A673 (cell line): Measurements from ENCODE around the gene OR13C5. TPM values are rescaled to one million over a fixed set of nuclear protein-coding genes. Genes with fewer than 3 reads are reported as not detected.

Source experiments
- BruUV-seq: library from RNA; stranded (reverse); fragments of 400-500 nt; replicated peaks from 2 replicates; lab custom pipeline; 2021; lab: Mats Ljungman, UMichigan
- CTCF ChIA-PET: fragments of 300-600 bp; sonication (Branson Sonifier 250); formaldehyde crosslinking; loops from one replicate; lab custom pipeline; 2022; ENCODE audit warnings: antibody characterized with exemption; lab: Charles Lee
- POLR2A ChIA-PET: fragments of 300-600 bp; sonication (Branson Sonifier 250); formaldehyde crosslinking; loops from one replicate; lab custom pipeline; 2022; ENCODE audit warnings: antibody characterized with exemption; ENCODE audit not compliant: low non-redundant PET; lab: Charles Lee
- DNase-seq: peaks from one replicate; pipeline ENCODE4 v3.0.0-alpha.2; 2015; ENCODE audit warnings: low spot score
- H3K27ac ChIP-seq: fragments of 200-600 bp; sonication (generic); 2 replicates; pipeline ENCODE4 v1.5.1; 2016; ENCODE audit warnings: mixed run types, low read depth, mild to moderate bottlenecking, mixed read lengths, antibody characterized with exemption, low read length; ENCODE audit not compliant: poor library complexity, severe bottlenecking
- H3K27me3 ChIP-seq: fragments of 200-600 bp; sonication (generic); replicated peaks from 2 replicates; pipeline ENCODE4 v1.6.1; 2017; ENCODE audit warnings: mixed run types, low read depth, mild to moderate bottlenecking, mixed read lengths, antibody characterized with exemption, low read length; ENCODE audit not compliant: insufficient read depth, poor library complexity
- H3K36me3 ChIP-seq: fragments of 200-600 bp; sonication (generic); 2 replicates; pipeline ENCODE4 v1.6.1; 2016; ENCODE audit warnings: mixed run types, mild to moderate bottlenecking, mixed read lengths, antibody characterized with exemption, low read length; ENCODE audit not compliant: insufficient read depth, poor library complexity, severe bottlenecking
- H3K4me1 ChIP-seq: fragments of 200-600 bp; sonication (generic); 2 replicates; pipeline ENCODE4 v1.6.1; 2017; ENCODE audit warnings: mixed run types, mild to moderate bottlenecking, mixed read lengths, antibody characterized with exemption, low read length; ENCODE audit not compliant: insufficient read depth, poor library complexity, severe bottlenecking
- H3K4me3 ChIP-seq: fragments of 200-600 bp; sonication (generic); 2 replicates; pipeline ENCODE4 v1.5.1; 2016; ENCODE audit warnings: low read depth, mixed run types, mild to moderate bottlenecking, mixed read lengths, low read length; ENCODE audit not compliant: poor library complexity, severe bottlenecking
- H3K9me3 ChIP-seq: fragments of 200-600 bp; sonication (generic); 2 replicates; pipeline ENCODE4 v1.6.1; 2016; ENCODE audit warnings: mixed run types, low read depth, mild to moderate bottlenecking, mixed read lengths, antibody characterized with exemption, low read length; ENCODE audit not compliant: poor library complexity, severe bottlenecking
- EZH2 ChIP-seq: fragments of 200-600 bp; sonication (generic); IDR thresholded peaks from 2 replicates; pipeline ENCODE4 v1.6.1; 2017; ENCODE audit warnings: borderline replicate concordance, low read depth, mild to moderate bottlenecking, mixed read lengths, antibody characterized with exemption, low read length; ENCODE audit not compliant: poor library complexity, severe bottlenecking
- intact Hi-C: fragments of 100-400 bp; cut with micrococcal nuclease; formaldehyde crosslinking; loops from one replicate; pipeline ENCODE4 v1.10.0; 2022; ENCODE audit not compliant: unreplicated experiment
- total RNA-seq: library from RNA; stranded (reverse); gene quantifications from 2 replicates; pipeline ENCODE4 v1.2.3, GENCODE V29; 2021
- TF ChIP-seq, protein P1 (sequence below): fragments of 300-800, 200-600 bp; sonication (generic); conservative IDR thresholded peaks from 2 replicates; pipeline ENCODE4 v1.5.1; 2017; ENCODE audit warnings: low read depth, mild to moderate bottlenecking, antibody characterized with exemption, low read length, moderate library complexity, mixed read lengths

Gene OR13C5
- total RNA-seq, 1 experiment from 2014 or later, result not detected

DNA sequence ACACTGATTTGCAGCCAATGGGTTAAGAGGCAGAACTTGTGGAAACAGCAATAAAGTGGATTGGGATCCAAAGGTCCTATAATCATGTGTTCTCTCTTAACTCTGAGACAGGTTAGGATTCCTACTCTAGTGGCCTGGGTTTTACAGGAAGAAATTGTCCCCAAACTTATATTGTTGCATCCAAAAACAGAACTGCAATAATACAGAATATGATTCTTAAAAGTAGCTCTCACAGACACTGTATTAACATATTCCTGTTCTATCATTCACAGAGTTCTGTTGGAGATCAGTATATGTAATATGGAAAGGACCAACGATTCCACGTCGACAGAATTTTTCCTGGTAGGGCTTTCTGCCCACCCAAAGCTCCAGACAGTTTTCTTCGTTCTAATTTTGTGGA, 30.3 kb downstream of the OR13C5 start, which contains the start of gene OR13C8:
Gene OR13C8, plus strand, starts transcription at position 301 of the 400 bp plus-strand sequence. Its CDS starts 0 bp downstream, at position 301.
- no peaks in the 10 kb centered on the region for H3K27me3 ChIP-seq
- no peak for DNase-seq
- H3K9me3 ChIP-seq, result no peaks in the 10 kb centered on the region
- H3K36me3 ChIP-seq, result no peaks in the 10 kb centered on the region
- BruUV-seq, result no TSS peak
- CTCF ChIA-PET, result no interaction called here
- no peak within 1 kb of the TSS for H3K27ac ChIP-seq
- intact Hi-C loops, result no loop called here
- no peaks in the 10 kb centered on the region for H3K4me1 ChIP-seq
- TF ChIP-seq, protein P1, sequence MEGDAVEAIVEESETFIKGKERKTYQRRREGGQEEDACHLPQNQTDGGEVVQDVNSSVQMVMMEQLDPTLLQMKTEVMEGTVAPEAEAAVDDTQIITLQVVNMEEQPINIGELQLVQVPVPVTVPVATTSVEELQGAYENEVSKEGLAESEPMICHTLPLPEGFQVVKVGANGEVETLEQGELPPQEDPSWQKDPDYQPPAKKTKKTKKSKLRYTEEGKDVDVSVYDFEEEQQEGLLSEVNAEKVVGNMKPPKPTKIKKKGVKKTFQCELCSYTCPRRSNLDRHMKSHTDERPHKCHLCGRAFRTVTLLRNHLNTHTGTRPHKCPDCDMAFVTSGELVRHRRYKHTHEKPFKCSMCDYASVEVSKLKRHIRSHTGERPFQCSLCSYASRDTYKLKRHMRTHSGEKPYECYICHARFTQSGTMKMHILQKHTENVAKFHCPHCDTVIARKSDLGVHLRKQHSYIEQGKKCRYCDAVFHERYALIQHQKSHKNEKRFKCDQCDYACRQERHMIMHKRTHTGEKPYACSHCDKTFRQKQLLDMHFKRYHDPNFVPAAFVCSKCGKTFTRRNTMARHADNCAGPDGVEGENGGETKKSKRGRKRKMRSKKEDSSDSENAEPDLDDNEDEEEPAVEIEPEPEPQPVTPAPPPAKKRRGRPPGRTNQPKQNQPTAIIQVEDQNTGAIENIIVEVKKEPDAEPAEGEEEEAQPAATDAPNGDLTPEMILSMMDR, result no peak
- TF ChIP-seq EZH2, result no peak
- POLR2A ChIA-PET, result no interaction called here
- no peak within 1 kb of the TSS for H3K4me3 ChIP-seq

DNA sequence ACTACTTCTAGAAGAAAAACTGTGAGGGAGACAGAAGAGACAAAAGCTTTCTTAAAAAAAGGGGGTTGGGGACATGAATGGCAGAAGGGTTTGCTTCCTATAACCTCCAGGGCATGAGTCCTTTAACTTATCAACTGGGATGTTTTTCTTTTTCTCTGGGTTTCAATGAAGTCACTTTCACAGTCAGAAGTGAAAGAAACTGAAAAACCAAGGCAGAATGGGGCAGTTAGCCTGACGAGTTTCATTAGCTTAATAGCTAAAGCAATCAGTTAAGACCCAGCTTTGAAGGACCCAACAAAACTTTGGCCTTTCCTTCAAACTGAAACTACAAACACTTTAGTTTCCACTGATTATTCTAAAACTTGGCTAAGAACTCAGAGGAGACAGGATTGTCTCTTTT, 34.9 kb downstream of the OR13C5 start:
- DNase-seq, result no peak
- intact Hi-C loops, result no loop called here
- no peak for TF ChIP-seq EZH2
- TF ChIP-seq, protein P1, result no peak
- H3K36me3 ChIP-seq, result no peaks in the 10 kb centered on the region
- H3K4me1 ChIP-seq, result no peaks in the 10 kb centered on the region
- no peaks in the 10 kb centered on the region for H3K27me3 ChIP-seq
- no peak overlapping the region for H3K27ac ChIP-seq
- BruUV-seq, result no TSS peak
- no peak overlapping the region for H3K4me3 ChIP-seq
- POLR2A ChIA-PET, result interaction anchor here (0.6 kb wide), 1 partner anchor 716 kb away, joined by 3 read pairs; no protein-coding TSS in a partner anchor
- no peaks in the 10 kb centered on the region for H3K9me3 ChIP-seq
- CTCF ChIA-PET, result no interaction called here

DNA sequence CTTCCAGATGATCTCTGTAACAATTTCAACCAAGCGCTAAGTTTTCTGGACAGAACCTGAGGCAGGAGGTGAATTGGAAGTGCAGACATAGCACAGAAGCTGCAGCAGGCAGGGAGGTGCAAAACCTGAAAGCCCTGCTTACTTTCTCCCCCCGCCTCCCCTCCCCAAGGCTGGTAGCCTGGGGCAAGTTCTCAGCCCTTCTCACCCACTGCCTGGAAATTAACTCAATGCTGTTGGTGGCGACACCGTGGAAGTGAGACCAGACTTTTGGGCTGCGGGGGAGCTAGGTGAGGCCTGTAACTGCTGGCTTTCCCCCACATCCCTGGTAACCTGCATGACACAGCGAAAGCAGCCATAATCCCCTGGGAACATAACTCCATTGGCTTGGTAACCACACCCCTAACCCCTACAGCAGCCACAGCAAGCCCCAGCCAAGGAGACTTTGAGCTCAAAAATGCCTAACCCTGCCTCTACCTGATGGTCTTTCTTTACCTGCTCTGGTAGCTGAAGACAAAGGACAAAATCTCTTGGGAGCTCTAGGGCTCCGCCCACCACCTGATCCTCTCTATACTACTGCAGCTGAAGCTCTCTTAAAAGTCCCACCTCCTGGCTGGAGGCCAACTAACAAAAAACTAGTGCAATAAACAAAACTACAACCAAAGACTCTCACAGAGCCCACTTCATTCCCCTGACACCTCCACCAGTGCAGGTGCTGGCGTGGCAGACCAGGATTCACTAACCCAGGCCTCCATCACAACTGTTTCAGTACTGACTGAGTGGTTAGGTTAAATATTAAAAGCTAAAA, 42.2 kb downstream of the OR13C5 start:
- no peaks in the 10 kb centered on the region for H3K27me3 ChIP-seq
- DNase-seq, result no peak
- H3K4me1 ChIP-seq, result no peaks in the 10 kb centered on the region
- POLR2A ChIA-PET, result no interaction called here
- no TSS peak for BruUV-seq
- H3K4me3 ChIP-seq, result no peak overlapping the region
- no peaks in the 10 kb centered on the region for H3K36me3 ChIP-seq
- CTCF ChIA-PET, result no interaction called here
- TF ChIP-seq, protein P1, result no peak
- TF ChIP-seq EZH2, result no peak
- intact Hi-C loops, result no loop called here
- no peak overlapping the region for H3K27ac ChIP-seq
- H3K9me3 ChIP-seq, result peaks cover 6% of the 10 kb centered on the region
